Measurements from ENCODE around the gene CAMK2A.

Gene CAMK2A

DNA sequence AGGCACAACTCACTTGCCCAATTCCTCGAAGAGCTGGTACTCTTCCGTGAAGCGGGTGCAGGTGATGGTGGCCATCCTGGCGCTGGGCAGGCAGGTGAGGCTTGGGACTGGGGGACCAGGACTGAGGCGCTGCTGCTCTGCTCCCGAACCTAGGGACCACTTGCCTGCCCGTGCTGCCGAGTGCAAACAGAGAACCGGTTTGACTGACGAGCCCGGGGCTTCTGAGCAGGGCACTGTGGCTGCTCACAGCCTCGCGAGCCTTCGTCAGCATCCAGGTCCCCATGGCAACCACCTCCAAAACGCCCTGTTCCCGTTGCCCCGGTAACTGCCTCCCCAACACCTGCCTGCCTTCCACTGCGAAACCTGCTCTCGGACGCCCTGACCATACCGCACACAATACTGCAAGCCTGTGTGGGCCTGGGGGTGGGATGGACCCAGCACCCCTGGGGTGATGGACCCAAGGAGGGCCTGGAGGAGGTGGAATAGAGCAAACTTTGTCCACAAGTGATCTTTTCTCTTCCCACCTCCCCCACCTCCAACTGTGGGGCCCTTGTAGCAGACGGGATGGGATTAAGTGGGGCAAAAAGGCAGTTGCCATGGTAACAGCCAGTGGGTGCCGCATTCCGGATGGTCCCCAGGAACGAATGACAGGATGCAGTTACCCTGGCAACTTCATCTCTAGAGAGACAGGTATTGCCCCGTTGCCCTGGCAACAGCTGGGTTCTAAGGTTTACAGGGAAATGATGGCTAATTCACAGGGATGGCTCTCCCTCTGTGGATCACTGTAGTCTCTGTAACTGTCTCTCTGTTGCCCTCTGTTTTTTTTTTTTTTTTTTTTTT lies at the start of gene CAMK2A:
Gene CAMK2A, minus strand, starts transcription at position 223 of the 840 bp plus-strand sequence. Its CDS starts 148 bp downstream, at position 75.
- DNase-seq (ENCODE audit: low spot score): no peak

- DNase-seq (ENCODE audit: low spot score): no peak
Observed at GRCh38 chr5:150339165-150339564, 49.6 kb upstream of the CAMK2A start.

GRCh38 chr5:150338546-150338945 lies 49.0 kb upstream of the CAMK2A start:
- no peak for DNase-seq (ENCODE audit: low spot score)

DNA sequence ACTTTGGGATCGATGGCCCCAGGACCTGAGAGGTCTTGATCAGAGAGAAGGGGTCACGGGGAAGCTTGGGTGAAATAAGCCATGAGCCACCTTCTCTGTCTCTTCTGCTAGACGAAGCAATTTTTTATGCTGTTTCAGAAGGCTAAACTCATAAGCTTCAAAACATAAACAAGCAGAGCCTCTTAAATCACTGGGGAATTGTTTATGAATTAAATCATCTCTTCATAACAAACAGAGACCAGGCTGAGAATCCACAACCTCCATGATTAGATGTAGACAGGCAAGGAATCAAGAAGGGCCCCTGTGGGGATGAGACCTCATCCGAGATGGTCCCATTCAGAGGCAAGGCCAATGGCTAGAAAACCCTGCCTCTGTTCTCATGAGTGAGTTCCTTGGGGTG lies 46.2 kb upstream of the CAMK2A start:
- DNase-seq (ENCODE audit: low spot score): no peak

- no peak for DNase-seq (ENCODE audit: low spot score)
Observed at GRCh38 chr5:150333400-150333799, 43.8 kb upstream of the CAMK2A start.

- no peak for DNase-seq (ENCODE audit: low spot score)
Observed at GRCh38 chr5:150329881-150330876, 40.6 kb upstream of the CAMK2A start.

- DNase-seq (ENCODE audit: low spot score): no peak
Observed at GRCh38 chr5:150329038-150329437, 39.5 kb upstream of the CAMK2A start.

- DNase-seq (ENCODE audit: low spot score): no peak
Observed at GRCh38 chr5:150328515-150328914, 38.9 kb upstream of the CAMK2A start.

GRCh38 chr5:150327139-150327538 lies 37.6 kb upstream of the CAMK2A start:
- DNase-seq (ENCODE audit: low spot score): no peak

- DNase-seq (ENCODE audit: low spot score): no peak
Observed at GRCh38 chr5:150326707-150327106, 37.1 kb upstream of the CAMK2A start.

- DNase-seq (ENCODE audit: low spot score): no peak
Observed at GRCh38 chr5:150325426-150325825, 35.9 kb upstream of the CAMK2A start.

GRCh38 chr5:150323819-150324218 lies 34.2 kb upstream of the CAMK2A start:
- no peak for DNase-seq (ENCODE audit: low spot score)

GRCh38 chr5:150323092-150323491 lies 33.5 kb upstream of the CAMK2A start:
- no peak for DNase-seq (ENCODE audit: low spot score)

DNA sequence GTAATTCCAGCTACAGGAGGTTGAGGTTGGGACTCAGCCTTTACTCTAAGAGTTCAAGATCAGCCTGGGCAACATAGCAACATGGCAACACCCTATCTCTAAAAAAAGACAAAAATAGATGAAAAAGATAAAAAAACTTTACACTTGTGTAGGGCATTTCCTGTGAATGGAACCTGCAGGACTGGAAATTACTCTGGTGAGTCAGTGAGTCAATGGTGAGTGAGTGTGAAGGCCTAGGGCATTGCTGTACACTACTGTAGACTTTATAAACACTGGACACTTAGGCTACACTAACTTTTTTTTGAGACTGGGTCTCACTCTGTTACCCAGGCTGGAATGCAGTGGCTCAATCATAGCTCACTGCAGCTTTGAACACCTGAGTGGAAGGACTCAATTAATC lies 32.6 kb upstream of the CAMK2A start:
- no peak for DNase-seq (ENCODE audit: low spot score)

DNA sequence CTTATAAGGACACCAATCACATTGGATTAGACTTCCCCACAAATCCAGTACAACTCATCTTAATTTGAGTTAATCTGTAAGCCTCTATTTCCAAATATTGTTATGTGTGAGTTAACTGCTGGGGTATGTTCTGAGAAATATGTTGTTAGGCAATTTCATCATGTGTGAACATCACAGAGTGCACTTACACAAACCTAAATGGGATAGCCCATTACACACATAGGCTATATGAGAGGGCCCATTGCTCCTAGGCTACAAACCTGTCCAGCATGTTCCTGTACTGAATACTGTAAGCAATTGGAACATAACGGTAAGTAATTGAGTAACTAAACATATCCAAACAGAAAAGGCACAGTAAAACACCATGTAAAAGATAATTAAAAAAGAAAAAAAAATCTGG lies 32.2 kb upstream of the CAMK2A start:
- DNase-seq (ENCODE audit: low spot score): no peak

DNA sequence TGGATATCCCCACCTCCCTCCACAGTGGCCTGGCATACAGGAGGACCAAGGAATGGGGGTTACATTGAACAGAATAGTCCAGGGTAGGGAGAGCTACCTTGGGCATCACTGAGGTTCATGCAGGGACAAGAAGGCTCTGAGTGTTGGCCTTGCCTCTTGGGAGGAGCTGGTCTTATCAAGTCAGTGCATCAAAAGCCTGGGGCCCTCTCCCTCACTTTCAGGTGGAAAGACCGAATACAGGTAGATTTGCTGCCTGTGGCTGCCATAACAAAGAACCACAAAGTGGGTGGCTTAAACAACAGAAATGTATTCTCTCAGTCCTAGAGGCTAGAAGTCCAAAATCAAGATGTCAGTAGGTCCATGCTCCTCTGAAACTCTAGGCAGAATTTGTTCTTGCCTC lies 31.6 kb upstream of the CAMK2A start:
- DNase-seq (ENCODE audit: low spot score): no peak

- DNase-seq (ENCODE audit: low spot score): no peak
Observed at GRCh38 chr5:150320044-150320613, 30.6 kb upstream of the CAMK2A start.

DNA sequence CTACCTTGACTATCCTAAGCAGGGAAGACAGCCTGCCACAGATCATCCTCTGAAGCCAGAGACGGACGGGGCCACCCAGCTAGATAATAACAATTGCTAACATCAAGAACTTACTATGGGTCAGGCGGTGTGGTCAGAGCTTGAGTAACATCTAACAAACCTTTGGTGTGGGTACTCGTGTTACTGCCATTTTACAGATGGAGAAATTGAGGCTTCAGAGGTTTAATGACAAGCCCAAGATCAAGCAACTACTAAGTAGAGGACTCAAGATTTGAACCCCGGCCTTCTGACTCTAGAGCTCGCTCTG lies 29.9 kb upstream of the CAMK2A start:
- no peak for DNase-seq (ENCODE audit: low spot score)

DNA sequence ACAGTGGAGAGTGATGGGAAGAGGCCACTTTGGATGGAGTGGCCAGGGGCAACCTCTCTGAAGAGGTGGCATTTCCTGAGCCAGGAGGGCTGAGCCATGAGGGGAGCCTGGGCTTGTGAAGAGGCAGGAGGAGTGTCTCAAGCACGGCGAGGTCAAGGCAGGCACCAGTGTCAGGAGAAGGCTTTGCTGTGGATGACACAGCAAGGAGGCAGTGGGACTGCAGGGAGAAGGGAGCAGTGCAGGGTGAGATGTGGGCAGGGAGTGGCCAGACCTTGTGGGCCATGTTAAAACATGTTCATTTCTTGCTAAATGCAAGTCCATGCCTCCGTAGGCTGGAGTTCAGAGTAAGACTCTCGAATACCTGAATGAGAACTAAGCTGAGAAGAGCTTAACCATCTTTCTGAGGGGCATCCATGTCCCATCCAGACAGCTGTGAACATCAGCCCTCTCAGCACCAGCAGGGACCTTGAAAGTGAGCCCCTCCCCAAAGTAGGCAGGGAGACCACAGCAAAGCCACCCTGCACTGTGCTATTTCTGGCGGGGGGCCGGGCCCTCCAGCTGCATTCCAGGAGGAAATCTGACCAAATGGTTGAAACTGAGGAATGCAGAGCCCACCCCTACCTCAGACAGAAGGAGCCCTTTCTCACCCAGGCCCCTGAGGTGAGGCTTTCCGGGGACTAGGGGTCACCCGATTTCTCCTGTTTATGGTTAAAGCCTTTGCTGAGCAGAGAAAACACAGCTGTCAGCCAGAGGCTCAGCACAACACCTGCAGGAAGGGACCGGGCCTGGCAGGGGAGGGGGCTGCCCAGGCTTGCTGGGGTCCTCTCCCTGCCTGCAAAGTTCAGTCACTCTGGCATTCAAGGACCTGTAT lies 29.3 kb upstream of the CAMK2A start:
- DNase-seq (ENCODE audit: low spot score): no peak

DNA sequence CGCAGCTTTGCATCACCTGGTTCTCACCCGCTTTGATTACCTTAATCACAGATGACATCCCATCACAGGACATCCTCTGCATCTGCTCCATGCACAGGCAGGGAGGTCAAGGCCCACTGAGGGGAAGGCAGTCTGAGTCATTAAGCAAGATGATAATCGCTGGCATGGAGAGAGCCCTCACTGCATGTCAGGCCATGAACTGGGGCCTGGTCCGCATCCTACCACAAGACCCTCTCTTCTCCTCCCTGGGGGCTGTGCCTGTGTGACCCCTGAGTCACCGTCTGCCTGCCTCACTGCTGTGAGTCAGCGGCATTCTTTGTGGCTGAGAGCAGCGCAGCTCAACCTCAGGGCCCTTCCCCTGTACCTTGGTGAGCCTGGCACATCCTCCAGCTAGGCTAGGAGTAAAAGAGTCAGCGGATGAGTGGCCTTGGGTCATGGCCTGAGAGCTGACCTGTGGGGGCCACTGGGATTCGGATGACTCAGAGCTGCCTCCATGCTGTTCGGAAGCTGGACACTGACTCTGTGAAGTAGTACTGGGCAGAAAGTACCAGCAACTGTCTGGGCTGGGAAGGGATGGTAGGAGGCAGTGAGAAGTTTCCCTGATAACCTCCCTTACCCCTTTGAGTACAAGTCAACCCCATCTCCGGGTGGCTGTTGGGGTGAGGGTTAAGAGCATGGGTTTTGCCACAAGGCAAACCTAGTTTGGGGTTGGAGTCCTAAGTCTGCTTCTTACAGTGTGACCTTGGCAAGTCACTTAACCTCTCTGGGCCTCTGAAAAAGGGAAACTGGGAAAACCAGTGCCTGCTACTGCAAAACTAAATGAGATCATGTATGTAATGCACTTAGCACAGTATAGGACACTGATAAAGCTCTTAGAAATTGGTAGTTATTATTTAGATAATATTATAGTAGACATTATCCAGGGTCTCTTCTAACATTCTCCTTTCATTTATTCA lies 27.8 kb upstream of the CAMK2A start:
- DNase-seq (ENCODE audit: low spot score): no peak

DNA sequence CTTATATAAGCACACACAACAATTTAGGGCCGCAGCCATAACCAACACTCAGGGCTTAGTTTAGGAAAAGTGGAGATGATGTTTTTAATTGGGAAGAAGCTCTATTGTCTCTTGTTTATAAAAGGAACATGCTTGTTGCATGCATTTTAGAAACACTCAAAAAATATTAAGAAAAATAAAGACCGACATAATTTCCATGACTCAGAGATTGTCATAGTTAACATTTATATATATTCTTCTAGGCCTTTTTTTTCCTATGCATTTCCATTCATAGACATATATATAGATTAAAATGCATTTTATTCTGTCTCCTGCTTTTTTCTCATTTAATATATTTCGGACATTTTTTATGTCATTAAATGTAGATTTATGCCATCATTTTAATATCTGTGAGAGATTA lies 26.7 kb upstream of the CAMK2A start:
- DNase-seq (ENCODE audit: low spot score): no peak

All from hematopoietic multipotent progenitor cell treated with erythropoietin and hydrocortisone succinate and interleukin-3 and kit ligand, for 15 days (in vitro differentiated cells).